Measurements from ENCODE around the gene DGCR8.

DGCR8 gene

GRCh38 chr22:20056161-20056560 is 23.9 kb upstream of the DGCR8 start:
- ChIA-PET POLR2A (ENCODE audit: low non-redundant PET) (no interaction called here), CTCF (no interaction called here)
- no peak for TF ChIP-seq CTCF (conservative IDR thresholded peaks at IDR 0.05; ENCODE audit: low read depth)
- DNase-seq (ENCODE audit: low spot score) = no peak
- no peak overlapping the region for H3K27ac ChIP-seq

GRCh38 chr22:20056696-20057386 is 23.2 kb upstream of the DGCR8 start:
- no peak for TF ChIP-seq CTCF (conservative IDR thresholded peaks at IDR 0.05; ENCODE audit: low read depth)
- no peak for DNase-seq (ENCODE audit: low spot score)
- POLR2A ChIA-PET (ENCODE audit: low non-redundant PET) = no interaction called here
- no peak overlapping the region for H3K27ac ChIP-seq
- CTCF ChIA-PET = no interaction called here

- peak overlapping the region; percentile 10; the same call in 1 of the 2 replicates for H3K27ac ChIP-seq
- TF ChIP-seq CTCF (conservative IDR thresholded peaks at IDR 0.05; ENCODE audit: low read depth) = no peak
- ChIA-PET CTCF (no interaction called here), POLR2A (ENCODE audit: low non-redundant PET) (no interaction called here)
- DNase-seq (ENCODE audit: low spot score) = no peak
These were observed 22.3 kb upstream of the DGCR8 start for GRCh38 chr22:20057596-20058268.

- no peak for TF ChIP-seq CTCF (conservative IDR thresholded peaks at IDR 0.05; ENCODE audit: low read depth)
- ChIA-PET CTCF (no interaction called here), POLR2A (ENCODE audit: low non-redundant PET) (no interaction called here)
- DNase-seq (ENCODE audit: low spot score) = no peak
- H3K27ac ChIP-seq = no peak overlapping the region
These were observed 20.9 kb upstream of the DGCR8 start for GRCh38 chr22:20058989-20059770.

- ChIA-PET CTCF (interaction anchor here (0.7 kb wide), 1 partner anchor 107 kb away, joined by 3 read pairs; no protein-coding TSS in a partner anchor), POLR2A (ENCODE audit: low non-redundant PET) (no interaction called here)
- TF ChIP-seq CTCF (conservative IDR thresholded peaks at IDR 0.05; ENCODE audit: low read depth) = no peak
These were observed 19.2 kb upstream of the DGCR8 start for GRCh38 chr22:20060700-20061480.

GRCh38 chr22:20061481-20061861 is 18.6 kb upstream of the DGCR8 start:
- TF ChIP-seq CTCF (conservative IDR thresholded peaks at IDR 0.05; ENCODE audit: low read depth) = no peak
- CTCF ChIA-PET = interaction anchor here (0.7 kb wide), 1 partner anchor 107 kb away, joined by 3 read pairs; no protein-coding TSS in a partner anchor
- H3K27ac ChIP-seq = peak overlapping the region; percentile 86
- DNase-seq (ENCODE audit: low spot score) = peak; percentile 76
- POLR2A ChIA-PET (ENCODE audit: low non-redundant PET) = no interaction called here

More at GRCh38 chr22:20060700-20061480, 19.2 kb upstream of the DGCR8 start:
- DNase-seq (ENCODE audit: low spot score) = no peak
- H3K27ac ChIP-seq = peak overlapping the region; percentile 86
